HFFc6 (cell line): ENCODE measurements around the gene ZNF155. TPM values are rescaled to one million over a fixed set of nuclear protein-coding genes. Genes with fewer than 3 reads are reported as not detected.
A peak's percentile ranks its signal among the peaks of the same experiment; 100 is the strongest.

Source experiments
- DNase-seq: peaks from one replicate; pipeline ENCODE4 v3.0.0-alpha.2; 2018
- H3K27ac Mint-ChIP-seq: 2 replicates; pipeline ENCODE4 v1.8.0; 2020; ENCODE audit warnings: mild to moderate bottlenecking, mixed read lengths
- H3K27me3 Mint-ChIP-seq: 2 replicates; pipeline ENCODE4 v1.8.0; 2021; ENCODE audit warnings: mild to moderate bottlenecking, moderate library complexity, mixed read lengths; ENCODE audit not compliant: insufficient read depth
- H3K36me3 Mint-ChIP-seq: 2 replicates; pipeline ENCODE4 v1.8.0; 2021; ENCODE audit warnings: low read depth, mixed read lengths
- H3K4me1 Mint-ChIP-seq: 2 replicates; pipeline ENCODE4 v1.8.0; 2020; ENCODE audit warnings: low read depth, mixed read lengths
- H3K4me3 Mint-ChIP-seq: 2 replicates; pipeline ENCODE4 v1.8.0; 2020; ENCODE audit warnings: mild to moderate bottlenecking, moderate library complexity, mixed read lengths
- H3K9me3 Mint-ChIP-seq: 2 replicates; pipeline ENCODE4 v1.8.0; 2020; ENCODE audit warnings: mild to moderate bottlenecking, mixed read lengths
- total RNA-seq, 6 experiments: library from RNA; stranded (reverse); fragmentation: NEBNext Ultra II Directional; extraction: Animal tissue kit (Norgen Biotek cat#: 25700); gene quantifications; 2 replicates in 1 of 6; 3 replicates in 5 of 6; pipeline ENCODE4 v1.2.3, GENCODE V29; 2021
- TF ChIP-seq, protein P1 (sequence below): fragments of 200-600 bp; sonication (generic); IDR thresholded peaks from 2 replicates; pipeline ENCODE4 v1.5.0; 2021; ENCODE audit warnings: antibody characterized with exemption, mild to moderate bottlenecking

The ZNF155 gene
- total RNA-seq, 6 experiments from 2014 or later = 5.7 to 6.7 (median 6.4) TPM

GRCh38 chr19:43997631-43998290, 13.8 kb downstream of the ZNF155 start:
- no peak overlapping the region for H3K27ac Mint-ChIP-seq
- peaks cover 10% of the 10 kb centered on the region for H3K4me1 Mint-ChIP-seq
- H3K9me3 Mint-ChIP-seq = peaks cover 9% of the 10 kb centered on the region
- no peak overlapping the region for H3K4me3 Mint-ChIP-seq
- H3K36me3 Mint-ChIP-seq = peaks cover 35% of the 10 kb centered on the region
- no peaks in the 10 kb centered on the region; the same call in 1 of the 2 replicates for H3K27me3 Mint-ChIP-seq
- no peak for DNase-seq
- TF ChIP-seq, protein P1, sequence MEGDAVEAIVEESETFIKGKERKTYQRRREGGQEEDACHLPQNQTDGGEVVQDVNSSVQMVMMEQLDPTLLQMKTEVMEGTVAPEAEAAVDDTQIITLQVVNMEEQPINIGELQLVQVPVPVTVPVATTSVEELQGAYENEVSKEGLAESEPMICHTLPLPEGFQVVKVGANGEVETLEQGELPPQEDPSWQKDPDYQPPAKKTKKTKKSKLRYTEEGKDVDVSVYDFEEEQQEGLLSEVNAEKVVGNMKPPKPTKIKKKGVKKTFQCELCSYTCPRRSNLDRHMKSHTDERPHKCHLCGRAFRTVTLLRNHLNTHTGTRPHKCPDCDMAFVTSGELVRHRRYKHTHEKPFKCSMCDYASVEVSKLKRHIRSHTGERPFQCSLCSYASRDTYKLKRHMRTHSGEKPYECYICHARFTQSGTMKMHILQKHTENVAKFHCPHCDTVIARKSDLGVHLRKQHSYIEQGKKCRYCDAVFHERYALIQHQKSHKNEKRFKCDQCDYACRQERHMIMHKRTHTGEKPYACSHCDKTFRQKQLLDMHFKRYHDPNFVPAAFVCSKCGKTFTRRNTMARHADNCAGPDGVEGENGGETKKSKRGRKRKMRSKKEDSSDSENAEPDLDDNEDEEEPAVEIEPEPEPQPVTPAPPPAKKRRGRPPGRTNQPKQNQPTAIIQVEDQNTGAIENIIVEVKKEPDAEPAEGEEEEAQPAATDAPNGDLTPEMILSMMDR = no peak

GRCh38 chr19:44002212-44002565, 18.2 kb downstream of the ZNF155 start:
- Mint-ChIP-seq H3K9me3 (peaks cover 6% of the 10 kb centered on the region; the same call in 1 of the 2 replicates), H3K4me3 (peak overlapping the region; percentile 98), H3K27ac (peak overlapping the region; percentile 90), H3K27me3 (no peaks in the 10 kb centered on the region; the same call in 1 of the 2 replicates), H3K4me1 (peaks cover 17% of the 10 kb centered on the region), H3K36me3 (peaks cover 30% of the 10 kb centered on the region)
- TF ChIP-seq, protein P1 = no peak
- no peak for DNase-seq

DNA sequence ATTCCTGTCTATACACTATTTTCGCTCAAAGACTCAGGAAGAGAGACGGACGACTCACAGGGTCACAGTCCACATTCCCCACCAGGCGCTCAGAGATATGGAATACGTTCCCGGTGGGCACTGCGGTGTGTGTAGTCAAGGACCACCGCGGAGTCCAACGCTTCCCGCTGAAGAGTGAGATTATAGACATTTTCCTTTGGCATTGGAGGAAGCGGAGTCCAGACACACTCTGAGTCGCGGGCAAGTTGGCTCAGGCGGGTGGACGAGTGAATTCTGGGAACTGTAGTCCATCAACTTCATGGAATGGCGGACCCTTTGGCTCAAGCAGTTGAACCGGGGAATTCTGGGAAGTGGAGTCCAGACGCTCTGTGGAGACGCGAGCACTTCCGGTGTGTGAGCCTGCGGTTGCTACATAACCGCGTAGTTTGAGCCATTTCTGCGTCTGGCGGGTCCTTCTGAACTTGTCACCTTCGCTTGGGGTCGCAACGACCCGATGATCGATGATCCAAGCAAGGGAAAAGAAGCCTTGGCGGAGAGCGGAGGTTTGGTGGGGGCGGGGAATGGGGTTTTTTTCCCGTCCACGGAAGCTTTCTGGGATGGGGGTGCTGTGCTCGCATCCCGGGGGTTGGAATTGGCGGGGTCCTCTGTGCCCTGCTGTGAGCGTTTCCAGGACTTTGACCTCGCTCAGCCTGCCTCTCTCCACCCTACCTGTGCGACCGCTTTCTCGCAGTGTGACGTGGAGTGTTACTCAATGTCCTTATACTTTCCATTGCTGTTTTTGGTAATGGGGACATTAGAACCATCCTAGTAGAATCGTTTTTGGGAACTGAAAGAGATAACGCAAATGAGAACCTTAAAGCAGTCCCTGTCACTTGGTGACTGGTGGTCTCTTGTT, 18.8 kb downstream of the ZNF155 start, which contains the start of gene ZNF230:
Gene ZNF230, plus strand, starts transcription at position 392 of the 895 bp plus-strand sequence. CDS start 4,122 bp downstream, outside the sequence.
- peaks cover 30% of the 10 kb centered on the region for H3K36me3 Mint-ChIP-seq
- peak; percentile 94 for DNase-seq
- H3K27me3 Mint-ChIP-seq = no peaks in the 10 kb centered on the region; the same call in 1 of the 2 replicates
- peak within 1 kb of the TSS; percentile 90 for H3K27ac Mint-ChIP-seq
- peak within 1 kb of the TSS; percentile 98 for H3K4me3 Mint-ChIP-seq
- peaks cover 8% of the 10 kb centered on the region; the same call in 1 of the 2 replicates for H3K9me3 Mint-ChIP-seq
- H3K4me1 Mint-ChIP-seq = peaks cover 17% of the 10 kb centered on the region
- TF ChIP-seq, protein P1 = no peak

- Mint-ChIP-seq H3K27ac (peak overlapping the region; percentile 90), H3K36me3 (peaks cover 30% of the 10 kb centered on the region), H3K4me1 (peaks cover 17% of the 10 kb centered on the region), H3K27me3 (no peaks in the 10 kb centered on the region; the same call in 1 of the 2 replicates), H3K9me3 (peaks cover 13% of the 10 kb centered on the region; the same call in 1 of the 2 replicates), H3K4me3 (peak overlapping the region; percentile 98)
- no peak for DNase-seq
- TF ChIP-seq, protein P1 = peak; percentile 27; the same call in 1 of the 2 replicates
These were observed 19.5 kb downstream of the ZNF155 start for GRCh38 chr19:44003461-44004009.

DNA sequence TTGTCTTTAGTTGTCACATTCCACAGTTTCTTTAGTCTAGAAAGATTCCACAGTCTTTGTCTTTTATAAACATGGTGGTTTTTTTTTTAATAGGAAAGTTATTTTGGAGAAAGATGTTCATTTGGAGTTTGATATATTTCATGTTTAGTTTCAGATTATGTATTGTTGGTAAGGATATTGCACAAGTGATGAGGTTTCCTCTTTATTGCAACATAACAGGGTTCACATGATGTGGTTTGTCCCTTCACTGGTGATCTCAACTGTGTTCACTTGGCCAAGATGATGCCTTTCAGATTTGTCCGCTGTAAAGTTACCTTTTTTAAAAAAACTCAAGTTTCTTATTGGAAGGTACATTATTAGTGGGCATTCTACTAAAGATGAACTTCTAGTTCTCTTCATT, 22.0 kb downstream of the ZNF155 start:
- Mint-ChIP-seq H3K27ac (no peak overlapping the region), H3K4me3 (no peak overlapping the region), H3K27me3 (no peaks in the 10 kb centered on the region; the same call in none of the 2 replicates), H3K36me3 (peaks cover 50% of the 10 kb centered on the region), H3K4me1 (peaks cover 17% of the 10 kb centered on the region), H3K9me3 (peaks cover 38% of the 10 kb centered on the region)
- TF ChIP-seq, protein P1 = no peak
- no peak for DNase-seq
